Common myeloid progenitor, CD34-positive (primary cell): ENCODE data around the gene SIRPA.

Experiments
- CTCF ChIA-PET: fragments of 350-600 bp; sonication (Branson Sonifier 250); formaldehyde crosslinking; loops from one replicate; lab custom pipeline; 2021; ENCODE audit warnings: antibody characterized with exemption; lab: Charles Lee
- POLR2A ChIA-PET: fragments of 350-600 bp; sonication (Branson Sonifier 250); formaldehyde crosslinking; loops from one replicate; lab custom pipeline; 2021; ENCODE audit warnings: antibody characterized with exemption; lab: Charles Lee
- DNase-seq, 3 donors: peaks; one replicate each; pipeline versions ENCODE4 v3.0.0 to v3.0.0-alpha.2; 2013
- H3K27ac ChIP-seq, 2 experiments: 1 replicate in 1 of 2; 2 replicates in 1 of 2; pipeline ENCODE4 v1.7.0; 2013; ENCODE audit warnings: inconsistent platforms in 2 of 2, low read length in 2 of 2, mild to moderate bottlenecking in 2 of 2, low read depth in 1 of 2, moderate library complexity in 1 of 2; ENCODE audit not compliant: severe bottlenecking in 2 of 2, insufficient read depth in 1 of 2, poor library complexity in 1 of 2
- H3K27me3 ChIP-seq, 5 experiments: replicated peaks in 2 of 5; 1 replicate in 3 of 5; 2 replicates in 2 of 5; pipeline versions ENCODE4 v1.6.1 to v1.7.0; 2013; ENCODE audit warnings: low read length in 4 of 5, mild to moderate bottlenecking in 2 of 5, moderate library complexity in 2 of 5, inconsistent platforms in 1 of 5; ENCODE audit not compliant: insufficient read depth in 5 of 5, control insufficient read depth in 4 of 5
- H3K36me3 ChIP-seq, 4 experiments: 1 replicate in 2 of 4; 2 replicates in 2 of 4; pipeline versions ENCODE4 v1.6.1 to v1.7.0; 2013; ENCODE audit warnings: low read length in 3 of 4, control low read depth in 1 of 4, mild to moderate bottlenecking in 1 of 4; ENCODE audit not compliant: control insufficient read depth in 4 of 4, insufficient read depth in 4 of 4
- H3K4me1 ChIP-seq, 4 experiments: 1 replicate in 3 of 4; 2 replicates in 1 of 4; pipeline versions ENCODE4 v1.6.1 to v1.7.1; 2013; ENCODE audit warnings: low read length in 3 of 4, mild to moderate bottlenecking in 3 of 4, control low read depth in 1 of 4, inconsistent platforms in 1 of 4, moderate library complexity in 1 of 4; ENCODE audit not compliant: control insufficient read depth in 4 of 4, insufficient read depth in 4 of 4; ENCODE audit errors: control extremely low read depth in 1 of 4
- H3K4me3 ChIP-seq, 7 experiments: 1 replicate in 4 of 7; 2 replicates in 3 of 7; pipeline versions ENCODE4 v1.5.1 to v1.7.0; 2013; ENCODE audit warnings: mild to moderate bottlenecking in 7 of 7, low read length in 6 of 7, moderate library complexity in 6 of 7, inconsistent platforms in 2 of 7, low read depth in 2 of 7, control low read depth in 1 of 7; ENCODE audit not compliant: insufficient read depth in 4 of 7, control insufficient read depth in 1 of 7; ENCODE audit errors: extremely low read depth in 1 of 7
- H3K9me3 ChIP-seq, 5 experiments: 1 replicate in 4 of 5; 2 replicates in 1 of 5; pipeline versions ENCODE4 v1.6.1 to v1.7.1; 2013; ENCODE audit warnings: low read length in 4 of 5, mild to moderate bottlenecking in 2 of 5, inconsistent platforms in 1 of 5, low read depth in 1 of 5, moderate library complexity in 1 of 5; ENCODE audit not compliant: control insufficient read depth in 4 of 5, insufficient read depth in 2 of 5; ENCODE audit errors: control extremely low read depth in 1 of 5
- WGBS: methylation state at CpG from one replicate; pipeline ENCODE4 v1.1.5; 2013; ENCODE audit not compliant: insufficient coverage; 5-methylcytosine and 5-hydroxymethylcytosine counted together

Gene SIRPA

DNA sequence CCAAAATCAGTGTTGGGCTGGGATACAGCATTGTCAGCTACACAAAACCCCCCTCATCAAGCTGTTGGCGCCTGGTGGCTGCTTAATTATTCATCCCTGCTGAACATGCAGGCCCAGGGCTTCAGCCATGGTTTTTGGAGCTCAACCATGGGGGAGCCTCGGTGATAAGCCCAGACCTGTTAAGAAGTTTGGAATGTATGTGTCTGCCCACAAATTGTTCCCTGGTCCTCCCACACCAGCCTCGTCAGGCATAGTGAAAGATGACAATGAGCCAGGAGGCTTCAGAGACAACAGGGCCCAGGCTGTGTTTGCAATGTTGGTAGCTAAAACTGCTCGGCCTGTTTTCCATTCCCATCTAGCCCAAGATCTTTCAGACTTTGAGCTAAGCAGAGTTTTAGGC lies 34.8 kb upstream of the SIRPA start:
- no peaks in the 10 kb centered on the region for H3K36me3 ChIP-seq
- ChIA-PET POLR2A (no interaction called here), CTCF (interaction anchor here (2.0 kb wide), 1 partner anchor 10 kb away, joined by 5 read pairs; no protein-coding TSS in a partner anchor)
- no peak overlapping the region for H3K27ac ChIP-seq
- no peak for DNase-seq
- no peak overlapping the region for H3K4me3 ChIP-seq
- H3K27me3 ChIP-seq, result peaks cover 0 to 1% (median 0%) of the 10 kb centered on the region in 5 experiments
- H3K9me3 ChIP-seq, result no peaks in the 10 kb centered on the region
- peaks cover 0 to 31% (median 12%) of the 10 kb centered on the region in 4 experiments for H3K4me1 ChIP-seq
- 93% methylated on average over 3 of the region's 4 CpGs for WGBS

DNA sequence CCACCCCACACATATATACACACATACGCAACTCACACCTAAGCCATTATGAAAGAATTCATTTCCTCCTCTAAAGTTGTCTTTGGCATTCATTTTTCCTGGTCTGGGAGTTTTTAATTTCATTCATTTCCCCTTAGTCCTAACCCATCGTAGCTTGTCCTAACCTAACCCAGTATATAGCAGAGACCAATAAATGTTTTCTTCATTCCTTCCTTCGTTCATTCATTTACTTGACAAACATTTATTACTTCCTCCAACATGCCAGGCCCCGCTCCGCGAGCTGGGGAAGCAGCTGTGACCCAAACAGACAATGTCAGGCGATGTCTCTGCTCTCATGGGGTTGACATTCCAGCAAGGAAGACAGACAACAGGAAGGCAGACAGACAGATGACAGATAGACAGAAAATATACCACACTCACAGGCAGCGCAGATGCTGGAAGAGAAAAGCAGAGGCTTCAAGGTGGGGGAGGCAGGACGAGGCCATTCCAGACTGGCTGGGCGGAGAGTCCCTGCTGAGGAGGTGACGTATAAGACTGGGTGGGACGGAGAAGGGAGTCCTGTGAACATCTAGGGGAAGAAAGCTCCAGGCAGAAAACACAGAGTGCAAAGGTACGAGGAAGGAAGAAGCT lies 33.7 kb upstream of the SIRPA start:
- ChIA-PET CTCF (interaction anchor here (1.4 to 2.0 kb wide), 2 partner anchors 8 to 11 kb away, joined by 3 to 5 read pairs; no protein-coding TSS in a partner anchor), POLR2A (interaction anchor here (0.6 kb wide), 1 partner anchor 386 kb away, joined by 3 read pairs; no protein-coding TSS in a partner anchor)
- Histone ChIP-seq H3K4me1 (peaks cover 0 to 31% (median 12%) of the 10 kb centered on the region in 4 experiments), H3K27me3 (peaks cover 0 to 1% (median 0%) of the 10 kb centered on the region in 5 experiments), H3K4me3 (no peak overlapping the region), H3K36me3 (no peaks in the 10 kb centered on the region), H3K9me3 (no peaks in the 10 kb centered on the region), H3K27ac (no peak overlapping the region)
- 82% methylated on average over 9 of the region's 13 CpGs for WGBS
- DNase-seq, result no peak

DNA sequence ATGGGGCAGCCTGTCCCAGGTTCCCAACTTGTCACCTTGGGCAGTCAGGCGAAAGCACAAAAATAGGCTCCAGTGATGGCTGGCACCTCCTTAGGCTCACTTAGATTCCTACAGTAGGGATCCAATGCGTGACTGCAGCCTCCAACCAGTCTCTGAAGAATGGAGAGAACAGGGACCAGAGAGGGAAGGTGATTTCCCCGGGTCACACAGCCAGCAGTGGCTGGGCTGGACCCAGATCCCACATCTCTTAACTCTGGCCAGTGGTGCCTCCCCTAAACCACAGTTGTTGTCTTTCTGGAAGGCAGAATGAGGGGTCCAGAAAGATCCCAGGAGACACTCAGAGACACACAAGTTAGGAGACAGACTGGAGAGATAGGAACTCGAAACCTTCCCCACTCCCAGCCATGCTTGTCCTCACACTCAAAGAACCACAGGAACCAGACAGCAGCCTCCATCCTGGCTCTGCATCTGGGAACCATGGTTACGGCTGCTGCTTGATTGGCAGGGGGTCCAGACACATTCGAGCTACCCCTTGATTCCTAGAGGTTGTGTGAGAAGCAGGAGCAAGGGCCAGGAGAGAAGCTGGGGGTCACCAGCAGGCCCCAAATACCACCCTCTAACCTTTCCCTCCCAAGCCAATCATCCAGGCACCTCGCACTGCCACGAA lies 33.1 kb upstream of the SIRPA start:
- Histone ChIP-seq H3K27ac (no peak overlapping the region), H3K36me3 (no peaks in the 10 kb centered on the region), H3K4me3 (no peak overlapping the region), H3K9me3 (no peaks in the 10 kb centered on the region), H3K27me3 (peaks cover 0 to 1% (median 0%) of the 10 kb centered on the region in 5 experiments), H3K4me1 (peaks cover 0 to 32% (median 14%) of the 10 kb centered on the region in 4 experiments)
- no peak for DNase-seq
- WGBS, result 95% methylated on average over 6 of the region's 8 CpGs
- POLR2A ChIA-PET, result interaction anchor here (1.0 kb wide), 1 partner anchor 91 kb away, joined by 3 read pairs; no protein-coding TSS in a partner anchor
- CTCF ChIA-PET, result interaction anchor here (0.6 to 2.0 kb wide), 3 partner anchors 9 to 11 kb away, joined by 3 to 5 read pairs (median 3); no protein-coding TSS in a partner anchor

DNA sequence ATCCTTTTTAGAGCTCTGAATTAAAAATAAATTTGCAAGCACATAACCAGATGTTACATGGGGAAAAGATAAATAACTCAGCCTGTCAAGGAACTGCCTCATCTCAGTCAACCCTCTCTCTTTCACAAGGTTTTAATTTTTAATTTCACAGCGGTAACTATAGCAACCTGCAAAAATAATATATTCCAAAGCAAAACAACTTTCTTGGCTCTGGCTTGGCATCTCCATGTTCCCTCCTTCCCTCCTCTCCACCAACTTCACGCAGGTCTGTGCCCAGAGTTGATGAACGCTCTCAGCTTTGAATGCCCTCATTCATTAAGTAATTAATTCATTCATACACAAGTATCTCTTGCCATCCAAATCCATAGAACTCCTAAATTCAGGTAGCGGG lies 32.5 kb upstream of the SIRPA start:
- CTCF ChIA-PET, result interaction anchor here (0.6 to 1.4 kb wide), 2 partner anchors 10 to 11 kb away, joined by 3 read pairs; no protein-coding TSS in a partner anchor

DNA sequence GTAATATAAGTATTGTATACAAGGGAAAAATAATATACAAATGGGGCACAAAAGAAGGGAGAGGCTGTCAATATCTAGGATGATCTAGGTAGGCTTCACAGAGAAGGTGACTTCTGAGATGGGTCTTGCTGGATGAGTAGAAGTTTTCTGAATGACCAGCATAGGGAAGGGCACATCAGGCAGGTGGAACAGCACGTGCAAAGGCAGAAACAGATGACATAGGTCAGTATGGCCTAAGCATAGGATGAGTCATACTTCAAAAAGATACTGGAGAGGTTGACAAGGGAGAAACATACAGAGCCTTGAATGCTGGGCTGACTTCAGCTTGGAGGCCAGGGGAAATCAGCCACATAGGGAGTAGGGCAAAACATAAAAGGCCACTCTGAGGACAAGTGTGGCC lies 31.9 kb upstream of the SIRPA start:
- WGBS, result 83% methylated on average over 1 of the region's 1 CpG
- peaks cover 0 to 29% (median 14%) of the 10 kb centered on the region in 4 experiments for H3K4me1 ChIP-seq
- peaks cover 0 to 1% (median 0%) of the 10 kb centered on the region in 5 experiments for H3K27me3 ChIP-seq
- H3K27ac ChIP-seq, result no peak overlapping the region
- no peaks in the 10 kb centered on the region for H3K9me3 ChIP-seq
- POLR2A ChIA-PET, result no interaction called here
- no peak overlapping the region for H3K4me3 ChIP-seq
- DNase-seq, result no peak
- CTCF ChIA-PET, result no interaction called here
- H3K36me3 ChIP-seq, result no peaks in the 10 kb centered on the region

More for the DNA sequence above, 32.5 kb upstream of the SIRPA start:
- POLR2A ChIA-PET, result interaction anchor here (1.0 kb wide), 1 partner anchor 92 kb away, joined by 3 read pairs; no protein-coding TSS in a partner anchor
- H3K9me3 ChIP-seq, result no peaks in the 10 kb centered on the region
- H3K4me1 ChIP-seq, result peaks cover 0 to 32% (median 14%) of the 10 kb centered on the region in 4 experiments
- WGBS, result 100% methylated on average over 1 of the region's 4 CpGs
- H3K27me3 ChIP-seq, result peaks cover 0 to 1% (median 0%) of the 10 kb centered on the region in 5 experiments
- DNase-seq, result no peak
- H3K27ac ChIP-seq, result no peak overlapping the region
- H3K4me3 ChIP-seq, result no peak overlapping the region
- H3K36me3 ChIP-seq, result no peaks in the 10 kb centered on the region

DNA sequence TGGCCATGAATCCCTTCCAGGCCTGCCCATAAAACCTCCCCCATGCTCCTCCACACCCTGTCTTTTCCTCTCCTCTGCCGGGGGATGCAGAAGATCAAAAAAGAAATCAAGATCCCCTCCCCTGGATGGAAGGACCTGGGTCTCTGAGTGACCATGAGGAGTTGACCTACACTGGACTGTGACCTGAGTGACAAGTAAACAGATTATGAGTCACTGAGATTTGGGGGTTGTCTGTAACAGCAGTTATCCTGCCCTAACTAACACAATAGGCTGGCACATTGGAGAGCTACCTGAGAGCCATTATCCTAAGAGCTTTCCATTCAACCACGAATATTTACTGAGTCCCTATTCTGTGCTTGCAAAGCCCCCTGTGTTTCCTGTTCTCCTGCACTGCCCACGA lies 28.4 kb upstream of the SIRPA start:
- Histone ChIP-seq H3K27me3 (peaks cover 0 to 1% (median 0%) of the 10 kb centered on the region in 5 experiments), H3K36me3 (no peaks in the 10 kb centered on the region), H3K9me3 (no peaks in the 10 kb centered on the region), H3K27ac (no peak overlapping the region), H3K4me1 (peaks cover 0 to 27% (median 19%) of the 10 kb centered on the region in 4 experiments), H3K4me3 (no peak overlapping the region)
- ChIA-PET CTCF (interaction anchor here (1.2 to 2.6 kb wide), 4 partner anchors 10 to 520 kb away, joined by 3 to 13 read pairs (median 4); no protein-coding TSS in a partner anchor), POLR2A (interaction anchor here (0.8 kb wide), 1 partner anchor 312 kb away, joined by 3 read pairs; no protein-coding TSS in a partner anchor)
- DNase-seq, result no peak
- WGBS, result 6% methylated on average over 2 of the region's 3 CpGs
